Osteoblast (primary cell): ENCODE data around the gene ATP12A. TPM values are rescaled to one million over a fixed set of nuclear protein-coding genes. Genes with fewer than 3 reads are reported as not detected.

Experiments used
- DNase-seq: peaks from one replicate; pipeline ENCODE4 v3.0.0; 2011; ENCODE audit warnings: low spot score, mixed read lengths; ENCODE audit not compliant: insufficient read length; ENCODE audit errors: missing footprints
- H2AFZ ChIP-seq: 2 replicates; pipeline ENCODE4 v1.6.0; 2011; ENCODE audit warnings: mild to moderate bottlenecking, low read length
- H3K27ac ChIP-seq: 2 replicates; pipeline ENCODE4 v1.5.1; 2011; ENCODE audit warnings: mild to moderate bottlenecking, low read depth, low read length, moderate library complexity
- H3K27me3 ChIP-seq: 2 replicates; pipeline ENCODE4 v1.6.0; 2012; ENCODE audit warnings: mild to moderate bottlenecking, control low read depth, inconsistent platforms, low read length, moderate library complexity; ENCODE audit not compliant: insufficient read depth
- H3K36me3 ChIP-seq: 2 replicates; pipeline ENCODE4 v1.5.1; 2011; ENCODE audit warnings: mild to moderate bottlenecking, low read length, control low read depth, moderate library complexity; ENCODE audit not compliant: insufficient read depth
- H3K4me1 ChIP-seq: 2 replicates; pipeline ENCODE4 v1.5.1; 2011; ENCODE audit warnings: mild to moderate bottlenecking, low read length, control low read depth, moderate library complexity; ENCODE audit not compliant: insufficient read depth
- H3K4me2 ChIP-seq: 2 replicates; pipeline ENCODE4 v1.6.0; 2011; ENCODE audit warnings: mild to moderate bottlenecking, low read length; ENCODE audit not compliant: insufficient read depth
- H3K4me3 ChIP-seq: fragments of 200-600 bp; sonication (generic); 3 replicates; pipeline ENCODE4 v1.5.1; 2012; ENCODE audit warnings: mild to moderate bottlenecking, low read length, inconsistent platforms; ENCODE audit not compliant: insufficient read depth
- H3K79me2 ChIP-seq: 2 replicates; pipeline ENCODE4 v1.6.0; 2012; ENCODE audit warnings: mild to moderate bottlenecking, low read length, control low read depth, inconsistent platforms; ENCODE audit not compliant: insufficient read depth
- H3K9me3 ChIP-seq: 2 replicates; pipeline ENCODE4 v1.5.1; 2011; ENCODE audit warnings: low read depth, low read length, control low read depth
- H4K20me1 ChIP-seq: 2 replicates; pipeline ENCODE4 v1.6.0; 2012; ENCODE audit warnings: mild to moderate bottlenecking, low read length, control low read depth; ENCODE audit not compliant: insufficient read depth
- total RNA-seq: library from RNA; depleted of rRNA; stranded (reverse); fragments of >200 nt; gene quantifications from 2 replicates; pipeline ENCODE4 v1.2.3, GENCODE V29; 2012
- TF ChIP-seq, protein P1 (sequence below): IDR thresholded peaks from 2 replicates; pipeline ENCODE4 v1.5.1; 2011; ENCODE audit warnings: mild to moderate bottlenecking, low read depth, low read length, moderate library complexity; ENCODE audit errors: extremely low read depth

ATP12A gene
- total RNA-seq, 1 donor = not detected

DNA sequence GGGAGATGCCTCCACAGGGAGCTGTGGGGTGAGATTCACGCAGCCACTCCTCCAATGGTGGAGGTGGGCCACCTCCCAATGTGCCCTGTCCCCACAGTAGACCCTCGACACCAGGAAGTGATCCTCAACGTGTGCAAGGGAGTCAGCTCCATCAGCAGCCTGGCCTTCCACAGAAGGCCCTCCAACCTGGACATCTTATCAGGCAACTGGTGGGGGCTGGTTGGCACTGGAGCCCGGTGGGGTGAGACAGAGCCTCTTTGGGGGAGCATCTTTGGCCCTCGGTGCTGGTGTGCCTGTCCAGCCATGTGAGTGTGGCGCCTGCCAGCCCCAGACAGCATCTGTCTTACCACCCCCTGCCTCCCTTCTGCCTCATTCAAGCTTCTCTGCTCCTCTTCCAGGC lies 64.0 kb downstream of the ATP12A start:
- no peaks in the 10 kb centered on the region for H3K79me2 ChIP-seq
- H3K4me1 ChIP-seq = no peaks in the 10 kb centered on the region
- peaks cover 19% of the 10 kb centered on the region for H3K27me3 ChIP-seq
- no peaks in the 10 kb centered on the region for H3K36me3 ChIP-seq
- H3K4me3 ChIP-seq = no peak overlapping the region
- no peak for DNase-seq
- no peaks in the 10 kb centered on the region for H4K20me1 ChIP-seq
- TF ChIP-seq, protein P1, sequence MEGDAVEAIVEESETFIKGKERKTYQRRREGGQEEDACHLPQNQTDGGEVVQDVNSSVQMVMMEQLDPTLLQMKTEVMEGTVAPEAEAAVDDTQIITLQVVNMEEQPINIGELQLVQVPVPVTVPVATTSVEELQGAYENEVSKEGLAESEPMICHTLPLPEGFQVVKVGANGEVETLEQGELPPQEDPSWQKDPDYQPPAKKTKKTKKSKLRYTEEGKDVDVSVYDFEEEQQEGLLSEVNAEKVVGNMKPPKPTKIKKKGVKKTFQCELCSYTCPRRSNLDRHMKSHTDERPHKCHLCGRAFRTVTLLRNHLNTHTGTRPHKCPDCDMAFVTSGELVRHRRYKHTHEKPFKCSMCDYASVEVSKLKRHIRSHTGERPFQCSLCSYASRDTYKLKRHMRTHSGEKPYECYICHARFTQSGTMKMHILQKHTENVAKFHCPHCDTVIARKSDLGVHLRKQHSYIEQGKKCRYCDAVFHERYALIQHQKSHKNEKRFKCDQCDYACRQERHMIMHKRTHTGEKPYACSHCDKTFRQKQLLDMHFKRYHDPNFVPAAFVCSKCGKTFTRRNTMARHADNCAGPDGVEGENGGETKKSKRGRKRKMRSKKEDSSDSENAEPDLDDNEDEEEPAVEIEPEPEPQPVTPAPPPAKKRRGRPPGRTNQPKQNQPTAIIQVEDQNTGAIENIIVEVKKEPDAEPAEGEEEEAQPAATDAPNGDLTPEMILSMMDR = no peak
- H2AFZ ChIP-seq = no peak overlapping the region
- H3K9me3 ChIP-seq = no peaks in the 10 kb centered on the region
- no peak overlapping the region for H3K27ac ChIP-seq
- H3K4me2 ChIP-seq = no peak overlapping the region

DNA sequence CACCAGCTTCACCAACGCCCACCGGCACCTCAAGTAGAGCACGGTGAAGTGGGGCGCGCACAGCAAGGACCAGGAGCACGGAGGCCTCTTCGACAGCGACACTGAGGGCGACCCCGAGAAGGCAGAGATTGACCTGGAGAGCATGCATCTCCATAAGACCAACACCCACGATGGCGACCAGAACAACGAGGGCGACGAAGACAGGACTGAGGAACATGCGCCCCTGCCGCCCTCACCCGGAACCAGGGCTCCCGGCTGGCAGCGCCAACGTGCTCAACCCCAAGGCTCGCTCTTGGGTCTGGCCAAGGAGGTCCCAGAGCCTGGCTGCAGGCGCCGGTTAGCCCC lies 65.3 kb downstream of the ATP12A start:
- DNase-seq = no peak
- Histone ChIP-seq H3K36me3 (no peaks in the 10 kb centered on the region), H3K4me2 (no peak overlapping the region), H3K4me1 (no peaks in the 10 kb centered on the region), H3K79me2 (no peaks in the 10 kb centered on the region), H4K20me1 (no peaks in the 10 kb centered on the region), H3K9me3 (no peaks in the 10 kb centered on the region), H3K4me3 (no peak overlapping the region), H3K27me3 (peaks cover 19% of the 10 kb centered on the region), H2AFZ (no peak overlapping the region), H3K27ac (no peak overlapping the region)
- TF ChIP-seq, protein P1 = no peak

DNA sequence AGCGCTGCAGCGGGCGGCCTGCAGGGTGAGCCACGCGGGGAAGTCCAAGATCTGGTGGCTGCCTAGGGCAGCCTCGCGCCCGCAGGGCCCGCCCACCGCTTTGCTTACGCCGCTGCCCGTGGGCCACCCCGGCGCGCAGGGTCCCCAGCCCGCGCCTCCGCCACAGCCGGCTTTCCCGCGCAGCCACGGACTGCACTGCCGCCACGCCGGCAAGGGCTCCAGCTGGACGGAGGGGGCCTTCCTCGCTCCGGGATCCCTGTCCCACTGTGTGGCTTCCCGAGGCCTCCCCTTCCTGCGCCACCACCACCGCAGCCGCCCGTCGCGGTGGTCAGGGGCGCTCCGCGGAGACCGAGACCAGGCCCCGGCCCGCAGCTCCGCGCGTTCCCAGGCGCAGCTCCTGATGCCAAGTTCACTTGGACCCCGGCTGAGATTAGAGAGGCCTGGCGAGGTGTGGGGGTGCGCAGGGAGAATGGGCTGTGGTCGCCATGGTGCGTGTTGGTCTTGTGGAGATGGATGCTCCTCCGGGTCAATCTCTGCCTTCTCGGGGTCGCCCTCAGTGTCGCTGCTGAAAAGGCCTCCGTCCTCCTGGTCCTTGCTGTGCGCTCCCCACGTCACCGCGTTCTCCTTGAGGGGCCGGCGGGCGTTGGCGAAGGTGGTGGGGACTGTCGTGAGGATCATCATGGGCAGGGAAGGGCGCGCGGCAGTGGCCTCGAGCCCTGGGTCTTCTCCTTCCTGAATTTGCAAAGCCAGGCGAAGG lies 65.8 kb downstream of the ATP12A start:
- H3K4me1 ChIP-seq = no peaks in the 10 kb centered on the region
- TF ChIP-seq, protein P1 = no peak
- no peak for DNase-seq
- no peaks in the 10 kb centered on the region for H4K20me1 ChIP-seq
- H3K9me3 ChIP-seq = no peaks in the 10 kb centered on the region
- H3K4me3 ChIP-seq = no peak overlapping the region
- H3K27me3 ChIP-seq = peaks cover 19% of the 10 kb centered on the region
- no peak overlapping the region for H3K4me2 ChIP-seq
- H3K36me3 ChIP-seq = no peaks in the 10 kb centered on the region
- H3K27ac ChIP-seq = no peak overlapping the region
- H3K79me2 ChIP-seq = no peaks in the 10 kb centered on the region
- no peak overlapping the region for H2AFZ ChIP-seq

DNA sequence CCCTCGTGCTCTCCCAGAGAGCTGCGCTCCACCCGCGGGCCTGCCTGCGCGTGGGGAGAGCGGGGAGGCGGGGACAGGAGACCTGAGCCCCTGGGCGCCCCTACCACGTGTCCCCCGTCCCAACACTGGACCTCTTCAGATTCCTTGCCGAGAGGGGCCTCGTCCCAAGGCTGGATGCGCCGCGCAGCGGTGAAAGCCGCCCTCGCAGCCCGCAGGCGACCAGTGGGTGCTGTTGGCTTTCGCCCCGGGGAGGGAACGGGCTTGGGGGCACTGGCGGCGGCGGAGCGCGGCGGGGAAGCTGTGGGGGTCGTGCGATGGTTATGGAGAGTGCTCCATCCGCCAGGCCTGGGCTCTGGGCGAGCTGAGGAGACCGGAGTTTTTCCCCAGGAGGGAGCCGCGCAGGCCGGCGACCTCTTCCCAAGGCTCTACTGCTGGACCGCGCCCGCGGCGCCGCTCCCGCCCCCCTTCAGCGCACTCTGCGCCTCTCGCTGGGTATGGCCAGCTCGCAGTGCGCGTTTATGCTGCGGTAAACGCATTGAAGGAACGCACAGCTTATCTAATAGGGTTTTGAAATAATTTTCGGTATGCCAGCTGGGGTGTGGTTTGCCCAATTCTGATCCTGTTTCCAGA lies 66.5 kb downstream of the ATP12A start:
- Histone ChIP-seq H3K36me3 (no peaks in the 10 kb centered on the region), H3K79me2 (no peaks in the 10 kb centered on the region), H3K4me1 (no peaks in the 10 kb centered on the region), H3K27me3 (peaks cover 19% of the 10 kb centered on the region), H2AFZ (no peak overlapping the region), H3K27ac (no peak overlapping the region), H3K4me3 (no peak overlapping the region), H4K20me1 (no peaks in the 10 kb centered on the region), H3K9me3 (no peaks in the 10 kb centered on the region), H3K4me2 (peak overlapping the region; percentile 36)
- peak; percentile 87 for DNase-seq
- TF ChIP-seq, protein P1 = no peak
